ENCODE measurements around the gene GTSE1.
A peak's percentile ranks its signal among the peaks of the same experiment; 100 is the strongest.

Gene GTSE1

GRCh38 chr22:46294784-46295183, 1.9 kb upstream of the GTSE1 start:
- Histone ChIP-seq H3K36me3 (peaks cover 8 to 25% (median 16%) of the 10 kb centered on the region in 11 experiments; a peak in 21 of 22 replicates), H3K4me1 (peaks cover 72 to 89% (median 83%) of the 10 kb centered on the region in 10 experiments), H3K4me3 (no peak overlapping the region), H3K9ac (no peak overlapping the region), H3K27me3 (no peaks in the 10 kb centered on the region), H3K27ac (peak overlapping the region in 3 of 11 experiments; percentile 11 to 92 (median 92); a peak in 3 of 22 replicates), H4K20me1 (peaks cover 0 to 13% (median 0%) of the 10 kb centered on the region in 11 experiments; a peak in 5 of 22 replicates), H3K4me2 (peak overlapping the region; percentile 39 to 99 (median 93); a peak in 20 of 22 replicates), H3K9me3 (replicated peaks in 1 of 11) (peaks cover 0 to 8% (median 6%) of the 10 kb centered on the region in 11 experiments; a peak in 9 of 22 replicates)
- no peak for TF ChIP-seq Cebpa-rat (IDR thresholded peaks at IDR 0.05)

GRCh38 chr22:46295277-46295971, 1.2 kb upstream of the GTSE1 start:
- H3K9ac ChIP-seq, result peak overlapping the region; percentile 80 to 93 (median 89); a peak in 20 of 22 replicates
- no peaks in the 10 kb centered on the region for H3K27me3 ChIP-seq
- H3K36me3 ChIP-seq, result peaks cover 8 to 31% (median 22%) of the 10 kb centered on the region in 11 experiments; a peak in 21 of 22 replicates
- H3K4me3 ChIP-seq, result peak overlapping the region; percentile 69 to 91 (median 85); a peak in 19 of 20 replicates
- peak overlapping the region; percentile 83 to 99 (median 95) for H3K4me2 ChIP-seq
- H3K27ac ChIP-seq, result peak overlapping the region; percentile 83 to 94 (median 91); a peak in 21 of 22 replicates
- peaks cover 65 to 87% (median 78%) of the 10 kb centered on the region in 10 experiments for H3K4me1 ChIP-seq
- peaks cover 0 to 8% (median 6%) of the 10 kb centered on the region in 11 experiments; a peak in 9 of 22 replicates for H3K9me3 ChIP-seq (replicated peaks in 1 of 11)
- TF ChIP-seq Cebpa-rat (IDR thresholded peaks at IDR 0.05), result no peak
- H4K20me1 ChIP-seq, result peaks cover 0 to 19% (median 3%) of the 10 kb centered on the region in 11 experiments; a peak in 8 of 22 replicates

- H3K27ac ChIP-seq, result peak overlapping the region in 10 of 11 experiments; percentile 84 to 94 (median 92); a peak in 20 of 22 replicates
Measured at GRCh38 chr22:46297151-46297812, 612 bp downstream of the GTSE1 start.

GRCh38 chr22:46299101-46299500, 2.4 kb downstream of the GTSE1 start:
- H3K4me2 ChIP-seq, result peak overlapping the region in 9 of 11 experiments; percentile 83 to 99 (median 97); a peak in 14 of 22 replicates
- TF ChIP-seq Cebpa-rat (IDR thresholded peaks at IDR 0.05), result no peak

More at GRCh38 chr22:46297151-46297812, 612 bp downstream of the GTSE1 start:
- Histone ChIP-seq H3K4me1 (peaks cover 52 to 76% (median 65%) of the 10 kb centered on the region in 10 experiments), H3K4me3 (peak overlapping the region; percentile 69 to 91 (median 85)), H3K36me3 (peaks cover 3 to 44% (median 37%) of the 10 kb centered on the region in 11 experiments; a peak in 21 of 22 replicates), H3K9ac (peak overlapping the region; percentile 76 to 93 (median 89)), H3K27me3 (no peaks in the 10 kb centered on the region), H3K9me3 (replicated peaks in 1 of 11) (peaks cover 0 to 2% (median under 1%) of the 10 kb centered on the region in 11 experiments; a peak in 7 of 22 replicates), H4K20me1 (peaks cover 0 to 35% (median 5%) of the 10 kb centered on the region in 11 experiments; a peak in 8 of 22 replicates), H3K4me2 (peak overlapping the region; percentile 83 to 99 (median 97))
- TF ChIP-seq Cebpa-rat (IDR thresholded peaks at IDR 0.05), result no peak

GRCh38 chr22:46300491-46300890, 3.8 kb downstream of the GTSE1 start:
- no peak overlapping the region for H3K4me3 ChIP-seq
- peaks cover 0 to 75% (median 65%) of the 10 kb centered on the region in 11 experiments; a peak in 17 of 22 replicates for H3K36me3 ChIP-seq
- H3K27me3 ChIP-seq, result no peaks in the 10 kb centered on the region
- H3K27ac ChIP-seq, result no peak overlapping the region
- TF ChIP-seq Cebpa-rat (IDR thresholded peaks at IDR 0.05), result no peak
- peaks cover 20 to 50% (median 34%) of the 10 kb centered on the region in 10 experiments for H3K4me1 ChIP-seq
- no peak overlapping the region for H3K4me2 ChIP-seq
- no peaks in the 10 kb centered on the region for H3K9me3 ChIP-seq (replicated peaks in 1 of 11)
- peak overlapping the region in 2 of 11 experiments; percentile 4 to 35; a peak in 1 of 22 replicates for H3K9ac ChIP-seq
- peaks cover 0 to 65% (median 22%) of the 10 kb centered on the region in 11 experiments; a peak in 12 of 22 replicates for H4K20me1 ChIP-seq

More at GRCh38 chr22:46299101-46299500, 2.4 kb downstream of the GTSE1 start:
- H3K9me3 ChIP-seq (replicated peaks in 1 of 11), result no peaks in the 10 kb centered on the region
- H3K9ac ChIP-seq, result peak overlapping the region in 7 of 11 experiments; percentile 13 to 44 (median 26); a peak in 6 of 22 replicates
- no peaks in the 10 kb centered on the region for H3K27me3 ChIP-seq
- H3K4me3 ChIP-seq, result 0 out of 20 replicates have a peak overlapping the region, but pooled peaks of 1 of the 10 experiments have one; percentile 3
- peaks cover 0 to 53% (median 17%) of the 10 kb centered on the region in 11 experiments; a peak in 11 of 22 replicates for H4K20me1 ChIP-seq
- H3K36me3 ChIP-seq, result peaks cover 0 to 61% (median 51%) of the 10 kb centered on the region in 11 experiments; a peak in 17 of 22 replicates
- H3K4me1 ChIP-seq, result peaks cover 33 to 63% (median 48%) of the 10 kb centered on the region in 10 experiments
- H3K27ac ChIP-seq, result no peak overlapping the region

GRCh38 chr22:46303347-46303965, 6.8 kb downstream of the GTSE1 start:
- TF ChIP-seq Cebpa-rat (IDR thresholded peaks at IDR 0.05), result no peak
- Histone ChIP-seq H3K9me3 (replicated peaks in 1 of 11) (no peaks in the 10 kb centered on the region), H4K20me1 (peaks cover 0 to 91% (median 43%) of the 10 kb centered on the region in 11 experiments; a peak in 16 of 22 replicates), H3K27ac (no peak overlapping the region), H3K4me1 (peaks cover 0 to 29% (median 11%) of the 10 kb centered on the region in 10 experiments; a peak in 16 of 20 replicates), H3K27me3 (no peaks in the 10 kb centered on the region), H3K4me3 (no peak overlapping the region), H3K4me2 (no peak overlapping the region), H3K9ac (no peak overlapping the region), H3K36me3 (peaks cover 0 to 99% (median 87%) of the 10 kb centered on the region in 11 experiments; a peak in 19 of 22 replicates)

- peaks cover 0 to 91% (median 55%) of the 10 kb centered on the region in 11 experiments; a peak in 16 of 22 replicates for H4K20me1 ChIP-seq
- H3K4me2 ChIP-seq, result no peak overlapping the region
- H3K4me3 ChIP-seq, result no peak overlapping the region
- peaks cover 0 to 99% (median 91%) of the 10 kb centered on the region in 11 experiments; a peak in 21 of 22 replicates for H3K36me3 ChIP-seq
- peaks cover 0 to 12% (median 0%) of the 10 kb centered on the region in 10 experiments; a peak in 1 of 20 replicates for H3K4me1 ChIP-seq
- H3K27me3 ChIP-seq, result no peaks in the 10 kb centered on the region
- no peaks in the 10 kb centered on the region for H3K9me3 ChIP-seq (replicated peaks in 1 of 11)
- H3K9ac ChIP-seq, result peak overlapping the region in 2 of 11 experiments; percentile 2 to 18; a peak in 1 of 22 replicates
- no peak overlapping the region for H3K27ac ChIP-seq
- TF ChIP-seq Cebpa-rat (IDR thresholded peaks at IDR 0.05), result no peak
Measured at GRCh38 chr22:46308283-46308988, 11.8 kb downstream of the GTSE1 start.

All from BLaER1 treated with 17β-estradiol and CSF1 and Interleukin-3, amounts not matched to agents 10 nM and 100 nM (cell line).